ENCODE data around the gene MORC4. TPM values are rescaled to one million over a fixed set of nuclear protein-coding genes. Genes with fewer than 3 reads are reported as not detected.

MORC4 gene
- total RNA-seq, 1 experiment from 2014 or later, result 24.8 TPM

DNA sequence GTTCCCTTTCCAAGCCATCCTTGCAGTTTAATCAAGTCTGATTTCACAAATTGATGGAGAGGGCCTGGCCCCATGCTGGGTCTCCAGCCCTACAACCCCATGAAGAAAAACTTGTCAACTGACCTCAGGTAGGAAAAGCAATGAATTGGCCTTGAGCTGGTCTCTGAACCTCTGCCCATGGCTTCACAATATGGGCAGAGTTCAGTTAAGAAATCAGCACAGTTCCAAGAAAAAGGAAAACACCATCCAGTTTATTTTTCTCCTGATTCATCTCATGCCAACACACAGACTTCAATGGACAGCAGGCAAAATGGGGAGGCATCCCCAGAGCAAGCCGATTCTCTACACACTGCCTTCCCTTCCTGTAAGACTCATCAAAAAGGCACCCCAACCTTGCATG, 100.2 kb downstream of the MORC4 start:
- no peak overlapping the region for H3K4me3 ChIP-seq (ENCODE audit: low read length)
- no peaks in the 10 kb centered on the region for H3K27me3 ChIP-seq (ENCODE audit: low read length)
- H3K4me1 ChIP-seq (ENCODE audit: insufficient read depth, low read length), result peaks cover 40% of the 10 kb centered on the region
- intact Hi-C loops (cut with micrococcal nuclease), result loop anchor here (10.0 kb wide), 1 partner anchor 995 kb away; no protein-coding TSS in a partner anchor
- H3K4me2 ChIP-seq (ENCODE audit: low read length), result no peak overlapping the region
- H3K9me3 ChIP-seq (ENCODE audit: low read length), result no peaks in the 10 kb centered on the region
- BruUV-seq (replicated peaks), result no TSS peak
- H3K27ac ChIP-seq (ENCODE audit: low read length), result no peak overlapping the region
- H3K79me2 ChIP-seq (ENCODE audit: low read length), result no peaks in the 10 kb centered on the region
- no peak for DNase-seq
- TF ChIP-seq EZH2 (IDR thresholded peaks at IDR 0.05; ENCODE audit: low read length, unreplicated experiment), result no peak
- TF ChIP-seq, protein P1, sequence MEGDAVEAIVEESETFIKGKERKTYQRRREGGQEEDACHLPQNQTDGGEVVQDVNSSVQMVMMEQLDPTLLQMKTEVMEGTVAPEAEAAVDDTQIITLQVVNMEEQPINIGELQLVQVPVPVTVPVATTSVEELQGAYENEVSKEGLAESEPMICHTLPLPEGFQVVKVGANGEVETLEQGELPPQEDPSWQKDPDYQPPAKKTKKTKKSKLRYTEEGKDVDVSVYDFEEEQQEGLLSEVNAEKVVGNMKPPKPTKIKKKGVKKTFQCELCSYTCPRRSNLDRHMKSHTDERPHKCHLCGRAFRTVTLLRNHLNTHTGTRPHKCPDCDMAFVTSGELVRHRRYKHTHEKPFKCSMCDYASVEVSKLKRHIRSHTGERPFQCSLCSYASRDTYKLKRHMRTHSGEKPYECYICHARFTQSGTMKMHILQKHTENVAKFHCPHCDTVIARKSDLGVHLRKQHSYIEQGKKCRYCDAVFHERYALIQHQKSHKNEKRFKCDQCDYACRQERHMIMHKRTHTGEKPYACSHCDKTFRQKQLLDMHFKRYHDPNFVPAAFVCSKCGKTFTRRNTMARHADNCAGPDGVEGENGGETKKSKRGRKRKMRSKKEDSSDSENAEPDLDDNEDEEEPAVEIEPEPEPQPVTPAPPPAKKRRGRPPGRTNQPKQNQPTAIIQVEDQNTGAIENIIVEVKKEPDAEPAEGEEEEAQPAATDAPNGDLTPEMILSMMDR (conservative IDR thresholded peaks at IDR 0.05; ENCODE audit: low read depth, low read length), result no peak
- TF ChIP-seq EZH2phosphoT487 (IDR thresholded peaks at IDR 0.05; ENCODE audit: borderline replicate concordance, low read length), result no peak
- no peaks in the 10 kb centered on the region for H3K9me2 ChIP-seq (replicated peaks; ENCODE audit: low read length)
- H3F3A ChIP-seq (ENCODE audit: low read length, unreplicated experiment), result peaks cover 6% of the 10 kb centered on the region
- no peaks in the 10 kb centered on the region for H3K36me3 ChIP-seq (ENCODE audit: low read depth, low read length)
- H4K20me1 ChIP-seq (ENCODE audit: low read length), result no peaks in the 10 kb centered on the region
- POLR2A ChIA-PET (ENCODE audit: unreplicated experiment), result no interaction called here
- no peak overlapping the region for H3K9ac ChIP-seq (ENCODE audit: low read length)
- no peak for ATAC-seq
- CTCF ChIA-PET, result interaction anchor here (3.8 kb wide), 1 partner anchor 60 kb away, joined by 51 read pairs; no protein-coding TSS in a partner anchor
- H2AFZ ChIP-seq (ENCODE audit: low read length), result no peak overlapping the region

DNA sequence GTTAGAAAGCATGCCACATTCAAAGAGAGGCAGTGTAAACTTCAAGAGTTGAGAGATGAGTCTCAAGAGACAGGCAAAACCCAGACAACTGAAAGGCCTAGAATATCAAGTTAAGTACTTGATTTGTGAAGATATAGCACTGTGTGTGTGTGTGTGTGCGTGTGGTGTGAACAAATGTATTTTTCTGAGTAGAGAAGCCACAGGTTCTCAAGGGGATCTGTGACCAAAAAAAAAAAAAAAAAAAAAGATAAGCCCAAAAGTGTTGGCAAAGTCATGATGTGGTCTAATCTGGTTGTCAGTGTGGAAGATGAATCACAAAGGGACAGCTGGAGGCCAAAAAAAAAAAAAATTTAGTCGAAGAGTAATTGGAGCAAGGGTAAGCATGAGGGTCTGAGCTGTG, 100.7 kb downstream of the MORC4 start:
- H3K79me2 ChIP-seq (ENCODE audit: low read length), result no peaks in the 10 kb centered on the region
- POLR2A ChIA-PET (ENCODE audit: unreplicated experiment), result no interaction called here
- H3K27me3 ChIP-seq (ENCODE audit: low read length), result no peaks in the 10 kb centered on the region
- TF ChIP-seq EZH2 (IDR thresholded peaks at IDR 0.05; ENCODE audit: low read length, unreplicated experiment), result no peak
- TF ChIP-seq, protein P1 (conservative IDR thresholded peaks at IDR 0.05; ENCODE audit: low read depth, low read length), result no peak
- TF ChIP-seq EZH2phosphoT487 (IDR thresholded peaks at IDR 0.05; ENCODE audit: borderline replicate concordance, low read length), result no peak
- H2AFZ ChIP-seq (ENCODE audit: low read length), result no peak overlapping the region
- DNase-seq (no peak), ATAC-seq (no peak)
- H3K9ac ChIP-seq (ENCODE audit: low read length), result no peak overlapping the region
- BruUV-seq (replicated peaks), result no TSS peak
- no peaks in the 10 kb centered on the region for H3K9me2 ChIP-seq (replicated peaks; ENCODE audit: low read length)
- no peaks in the 10 kb centered on the region for H4K20me1 ChIP-seq (ENCODE audit: low read length)
- no peaks in the 10 kb centered on the region for H3K9me3 ChIP-seq (ENCODE audit: low read length)
- H3K4me3 ChIP-seq (ENCODE audit: low read length), result no peak overlapping the region
- intact Hi-C loops (cut with micrococcal nuclease), result loop anchor here (10.0 kb wide), 1 partner anchor 996 kb away; no protein-coding TSS in a partner anchor
- H3K4me2 ChIP-seq (ENCODE audit: low read length), result no peak overlapping the region
- no peaks in the 10 kb centered on the region for H3K36me3 ChIP-seq (ENCODE audit: low read depth, low read length)
- peaks cover 44% of the 10 kb centered on the region for H3K4me1 ChIP-seq (ENCODE audit: insufficient read depth, low read length)
- peaks cover 6% of the 10 kb centered on the region for H3F3A ChIP-seq (ENCODE audit: low read length, unreplicated experiment)
- no peak overlapping the region for H3K27ac ChIP-seq (ENCODE audit: low read length)
- CTCF ChIA-PET, result interaction anchor here (0.5 to 3.8 kb wide), 3 partner anchors 25 to 61 kb away, joined by 3 to 51 read pairs (median 4); no protein-coding TSS in a partner anchor

DNA sequence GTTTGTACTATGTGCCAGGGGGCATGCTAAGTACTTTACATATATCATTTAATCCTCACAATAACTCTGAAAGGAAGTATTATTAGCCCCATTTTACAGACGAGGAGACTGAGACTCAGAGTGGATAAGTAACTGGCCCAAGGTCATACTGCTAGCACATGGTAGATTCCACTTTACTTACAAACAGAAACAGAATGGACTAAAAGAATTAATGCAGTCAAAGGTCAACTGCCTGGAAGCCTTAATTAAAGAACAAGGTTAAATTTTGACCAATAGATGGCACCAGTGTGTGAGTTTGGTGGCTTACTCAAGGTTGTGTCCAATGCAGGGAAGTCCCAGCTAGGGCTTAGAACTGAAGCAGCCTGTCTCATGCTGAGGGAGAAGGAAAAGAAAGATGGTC, 101.5 kb downstream of the MORC4 start:
- POLR2A ChIA-PET (ENCODE audit: unreplicated experiment), result no interaction called here

More for the DNA sequence above, 101.5 kb downstream of the MORC4 start:
- no peaks in the 10 kb centered on the region for H4K20me1 ChIP-seq (ENCODE audit: low read length)
- intact Hi-C loops (cut with micrococcal nuclease), result loop anchor here (1.0 to 10.0 kb wide), 3 partner anchors 55 to 996 kb away; no protein-coding TSS in a partner anchor
- no peak for TF ChIP-seq EZH2phosphoT487 (IDR thresholded peaks at IDR 0.05; ENCODE audit: borderline replicate concordance, low read length)
- TF ChIP-seq, protein P1 (conservative IDR thresholded peaks at IDR 0.05; ENCODE audit: low read depth, low read length), result peak; percentile 74
- TF ChIP-seq EZH2 (IDR thresholded peaks at IDR 0.05; ENCODE audit: low read length, unreplicated experiment), result no peak
- H3K4me1 ChIP-seq (ENCODE audit: insufficient read depth, low read length), result peaks cover 44% of the 10 kb centered on the region
- H3K27ac ChIP-seq (ENCODE audit: low read length), result no peak overlapping the region
- ATAC-seq, result peak; percentile 37
- DNase-seq, result peak; percentile 79
- BruUV-seq (replicated peaks), result no TSS peak
- H3K9me2 ChIP-seq (replicated peaks; ENCODE audit: low read length), result no peaks in the 10 kb centered on the region
- CTCF ChIA-PET, result interaction anchor here (0.5 to 3.8 kb wide), 3 partner anchors 24 to 62 kb away, joined by 3 to 51 read pairs (median 4); no protein-coding TSS in a partner anchor
- no peaks in the 10 kb centered on the region for H3K9me3 ChIP-seq (ENCODE audit: low read length)
- peak overlapping the region; percentile 37; the same call in 1 of the 2 replicates for H2AFZ ChIP-seq (ENCODE audit: low read length)
- no peaks in the 10 kb centered on the region for H3K79me2 ChIP-seq (ENCODE audit: low read length)
- H3K9ac ChIP-seq (ENCODE audit: low read length), result no peak overlapping the region
- H3K4me3 ChIP-seq (ENCODE audit: low read length), result no peak overlapping the region
- no peaks in the 10 kb centered on the region for H3K36me3 ChIP-seq (ENCODE audit: low read depth, low read length)
- peaks cover 6% of the 10 kb centered on the region for H3F3A ChIP-seq (ENCODE audit: low read length, unreplicated experiment)
- no peak overlapping the region for H3K4me2 ChIP-seq (ENCODE audit: low read length)
- no peaks in the 10 kb centered on the region for H3K27me3 ChIP-seq (ENCODE audit: low read length)
